ENCODE data around the gene TUBB. TPM values are rescaled to one million over a fixed set of nuclear protein-coding genes. Genes with fewer than 3 reads are reported as not detected.

TUBB gene
- total RNA-seq, 4 donors from 2014 or later, result 184 to 351 (median 236) TPM

GRCh38 chr6:30766461-30767157 is 46.5 kb downstream of the TUBB start:
- ATAC-seq, result no peak
- Histone ChIP-seq H3K36me3 (no peaks in the 10 kb centered on the region), H3K27me3 (no peaks in the 10 kb centered on the region), H3K4me3 (no peak overlapping the region), H3K4me1 (peaks cover 0 to 34% (median 23%) of the 10 kb centered on the region in 3 donors), H3K9me3 (no peaks in the 10 kb centered on the region), H3K27ac (no peak overlapping the region)
- 80 to 83% methylated on average over 5 of the region's 6 CpGs for WGBS, 2 donors (ENCODE audit: low coverage in 1 of 2)
- TF ChIP-seq POLR2AphosphoS5 (IDR thresholded peaks at IDR 0.05), result no peak
- no peak for TF ChIP-seq POLR2A (IDR thresholded peaks at IDR 0.05)
- TF ChIP-seq EP300 (IDR thresholded peaks at IDR 0.05), result no peak
- TF ChIP-seq CTCF (IDR thresholded peaks at IDR 0.05), result no peak

DNA sequence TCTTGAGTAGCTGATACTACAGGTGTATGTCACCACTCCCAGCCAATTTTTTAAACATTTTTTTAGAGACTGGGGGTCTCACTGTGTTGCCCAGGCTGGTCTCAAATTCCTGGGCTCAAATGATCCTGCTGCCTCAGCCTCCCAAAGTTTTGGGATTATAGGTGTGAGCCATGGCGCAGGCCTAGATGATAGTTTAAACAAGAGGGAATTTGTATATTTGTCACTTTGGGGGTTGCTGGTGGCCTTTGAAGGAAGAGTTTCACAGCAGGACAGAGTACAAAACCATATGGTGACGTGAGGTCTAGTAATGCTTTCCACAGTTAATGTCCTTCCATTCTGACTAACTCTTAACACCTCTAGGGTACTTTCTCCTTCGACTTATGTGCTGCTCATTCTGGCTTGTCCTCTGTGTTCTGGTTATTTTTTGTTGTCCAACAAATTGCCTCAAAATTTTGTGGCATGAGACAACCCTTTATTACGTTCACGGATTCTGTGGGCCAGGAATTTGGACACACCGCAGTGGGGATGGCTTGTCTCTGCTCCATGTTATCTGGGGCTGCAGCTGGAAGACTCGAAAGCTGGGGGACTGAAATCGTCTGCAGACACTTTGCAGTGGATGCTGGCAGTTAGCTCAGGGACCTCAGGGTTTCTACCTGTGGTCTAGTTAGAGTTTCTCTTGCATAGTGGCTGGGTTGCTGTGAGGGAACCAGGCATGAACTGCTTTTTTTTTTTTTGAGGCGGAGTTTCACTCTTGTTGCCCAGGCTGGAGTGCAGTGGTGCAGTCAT is 47.2 kb downstream of the TUBB start:
- H3K27ac ChIP-seq, result no peak overlapping the region
- ATAC-seq, result no peak

DNA sequence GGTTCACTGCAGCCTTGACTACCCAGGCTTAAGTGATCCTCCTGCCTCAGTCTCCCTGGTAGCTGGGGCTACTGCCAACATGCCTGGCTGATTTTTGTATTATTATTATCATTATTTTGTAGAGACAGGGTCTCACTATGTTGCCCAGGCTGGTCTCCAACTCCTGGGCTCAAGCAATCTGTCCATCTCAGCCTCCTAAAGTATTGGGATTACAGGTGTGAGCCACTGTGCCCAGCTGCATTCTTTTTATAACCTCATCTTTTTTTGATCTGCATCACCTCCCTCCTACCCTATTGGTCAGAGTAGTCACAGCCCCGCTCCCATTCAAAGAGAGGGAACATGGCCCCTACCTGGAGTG is 47.8 kb downstream of the TUBB start:
- H3K36me3 ChIP-seq, result no peaks in the 10 kb centered on the region
- H3K9me3 ChIP-seq, result no peaks in the 10 kb centered on the region
- WGBS, 2 donors (ENCODE audit: low coverage in 1 of 2), result no CpG with 5 or more reads among the region's 1 CpG
- no peak overlapping the region for H3K27ac ChIP-seq
- no peak for ATAC-seq
- H3K27me3 ChIP-seq, result no peaks in the 10 kb centered on the region
- peaks cover 0 to 34% (median 23%) of the 10 kb centered on the region in 3 donors for H3K4me1 ChIP-seq
- H3K4me3 ChIP-seq, result no peak overlapping the region
- TF ChIP-seq POLR2A (IDR thresholded peaks at IDR 0.05) (no peak), CTCF (IDR thresholded peaks at IDR 0.05) (no peak), POLR2AphosphoS5 (IDR thresholded peaks at IDR 0.05) (no peak), EP300 (IDR thresholded peaks at IDR 0.05) (no peak)

More for the DNA sequence above, 47.2 kb downstream of the TUBB start:
- Histone ChIP-seq H3K4me1 (peaks cover 0 to 34% (median 23%) of the 10 kb centered on the region in 3 donors), H3K4me3 (no peak overlapping the region), H3K9me3 (no peaks in the 10 kb centered on the region), H3K27me3 (no peaks in the 10 kb centered on the region), H3K36me3 (no peaks in the 10 kb centered on the region)
- WGBS, 2 donors (ENCODE audit: low coverage in 1 of 2), result 87% methylated on average over 6 of the region's 9 CpGs; no CpG with 5 or more reads in 1 of the 2 donors
- TF ChIP-seq CTCF (IDR thresholded peaks at IDR 0.05), result no peak
- no peak for TF ChIP-seq POLR2AphosphoS5 (IDR thresholded peaks at IDR 0.05)
- TF ChIP-seq EP300 (IDR thresholded peaks at IDR 0.05), result no peak
- TF ChIP-seq POLR2A (IDR thresholded peaks at IDR 0.05), result no peak

DNA sequence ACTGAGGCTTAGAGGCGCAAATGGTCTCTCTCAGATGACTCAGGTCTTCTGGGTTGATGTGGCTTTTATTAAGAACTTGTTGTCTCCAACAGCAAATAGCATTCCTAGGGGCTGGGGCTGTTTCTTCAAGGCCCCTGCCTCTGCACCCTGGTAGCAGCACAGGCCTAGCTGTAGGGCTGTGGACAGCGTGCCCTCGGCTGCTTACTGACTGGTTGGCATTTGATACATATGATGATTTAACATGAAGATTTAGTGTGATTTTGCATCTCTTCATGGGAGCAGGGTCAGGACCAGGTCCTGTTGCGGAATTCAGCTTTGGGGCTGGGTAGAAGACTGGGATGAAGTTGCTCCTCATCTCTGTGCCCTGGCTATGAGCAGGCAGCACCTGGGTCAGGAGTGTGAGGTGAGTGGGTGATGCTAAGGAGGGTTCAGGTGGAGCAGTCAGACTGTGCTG is 48.5 kb downstream of the TUBB start:
- 98 to 100% methylated on average over 1 to 4 of the region's 4 CpGs for WGBS, 2 donors (ENCODE audit: low coverage in 1 of 2)
- no peak for TF ChIP-seq POLR2AphosphoS5 (IDR thresholded peaks at IDR 0.05)
- no peak for TF ChIP-seq POLR2A (IDR thresholded peaks at IDR 0.05)
- no peak for TF ChIP-seq CTCF (IDR thresholded peaks at IDR 0.05)
- TF ChIP-seq EP300 (IDR thresholded peaks at IDR 0.05), result no peak
- no peaks in the 10 kb centered on the region for H3K27me3 ChIP-seq
- no peaks in the 10 kb centered on the region for H3K9me3 ChIP-seq
- H3K27ac ChIP-seq, result peak overlapping the region in 3 of 4 donors; percentile 73 to 79 (median 78)
- H3K4me3 ChIP-seq, result no peak overlapping the region
- H3K36me3 ChIP-seq, result no peaks in the 10 kb centered on the region
- peaks cover 0 to 31% (median 23%) of the 10 kb centered on the region in 3 donors for H3K4me1 ChIP-seq
- ATAC-seq, result no peak
